ENCODE measurements around the gene ZNF384. TPM values are rescaled to one million over a fixed set of nuclear protein-coding genes. Genes with fewer than 3 reads are reported as not detected.
A peak's percentile ranks its signal among the peaks of the same experiment; 100 is the strongest.

Gene ZNF384
- total and polyA plus RNA-seq, 10 of the 15 experiments (the other 5 are each of a cell fraction or from before 2014, with no cell fraction given), result 0.46 to 81.5 (median 30.5) TPM

DNA sequence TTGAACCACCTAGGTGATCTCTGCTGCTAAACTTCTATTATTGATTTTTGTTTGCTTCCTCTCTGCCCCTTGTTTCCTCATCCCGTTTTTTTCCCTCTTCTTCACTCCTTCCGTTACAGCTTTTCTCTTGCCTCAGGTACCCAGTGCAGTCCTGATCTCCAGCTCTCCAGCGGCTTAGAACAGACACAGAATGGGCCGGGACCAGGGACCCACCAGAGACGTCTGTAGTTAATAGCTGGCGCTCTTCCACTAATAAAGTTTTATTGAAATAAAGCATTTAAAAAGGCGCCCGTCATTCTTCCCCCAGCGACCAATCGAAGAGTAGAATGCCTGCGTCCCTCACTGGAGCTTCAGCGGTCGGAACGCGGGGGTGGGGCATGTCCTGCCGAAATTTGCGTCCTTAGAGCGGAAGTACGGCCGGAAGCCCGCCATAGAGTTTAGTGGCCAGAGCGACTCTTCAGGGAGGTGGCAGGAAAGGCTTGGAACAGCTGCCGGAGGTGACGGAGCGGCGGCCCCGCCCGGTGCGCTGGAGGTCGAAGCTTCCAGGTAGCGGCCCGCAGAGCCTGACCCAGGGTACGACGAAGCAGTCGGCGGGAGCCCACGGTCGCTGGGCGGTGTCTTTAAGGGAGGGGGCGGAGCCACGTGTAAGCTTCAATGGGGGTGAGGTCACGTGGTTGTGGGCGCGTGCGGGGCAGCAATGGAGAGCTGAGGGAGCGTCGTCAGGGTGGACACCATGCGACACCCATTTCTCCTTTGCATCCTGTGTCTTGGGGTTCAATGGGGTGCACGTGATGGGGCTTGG is 34.6 kb upstream of the ZNF384 start, which contains the start of gene COPS7A (continued):
- TF ChIP-seq IRF4 (IDR thresholded peaks at IDR 0.05; ENCODE audit: low read depth, low read length), result no peak
- TF ChIP-seq, protein P1, sequence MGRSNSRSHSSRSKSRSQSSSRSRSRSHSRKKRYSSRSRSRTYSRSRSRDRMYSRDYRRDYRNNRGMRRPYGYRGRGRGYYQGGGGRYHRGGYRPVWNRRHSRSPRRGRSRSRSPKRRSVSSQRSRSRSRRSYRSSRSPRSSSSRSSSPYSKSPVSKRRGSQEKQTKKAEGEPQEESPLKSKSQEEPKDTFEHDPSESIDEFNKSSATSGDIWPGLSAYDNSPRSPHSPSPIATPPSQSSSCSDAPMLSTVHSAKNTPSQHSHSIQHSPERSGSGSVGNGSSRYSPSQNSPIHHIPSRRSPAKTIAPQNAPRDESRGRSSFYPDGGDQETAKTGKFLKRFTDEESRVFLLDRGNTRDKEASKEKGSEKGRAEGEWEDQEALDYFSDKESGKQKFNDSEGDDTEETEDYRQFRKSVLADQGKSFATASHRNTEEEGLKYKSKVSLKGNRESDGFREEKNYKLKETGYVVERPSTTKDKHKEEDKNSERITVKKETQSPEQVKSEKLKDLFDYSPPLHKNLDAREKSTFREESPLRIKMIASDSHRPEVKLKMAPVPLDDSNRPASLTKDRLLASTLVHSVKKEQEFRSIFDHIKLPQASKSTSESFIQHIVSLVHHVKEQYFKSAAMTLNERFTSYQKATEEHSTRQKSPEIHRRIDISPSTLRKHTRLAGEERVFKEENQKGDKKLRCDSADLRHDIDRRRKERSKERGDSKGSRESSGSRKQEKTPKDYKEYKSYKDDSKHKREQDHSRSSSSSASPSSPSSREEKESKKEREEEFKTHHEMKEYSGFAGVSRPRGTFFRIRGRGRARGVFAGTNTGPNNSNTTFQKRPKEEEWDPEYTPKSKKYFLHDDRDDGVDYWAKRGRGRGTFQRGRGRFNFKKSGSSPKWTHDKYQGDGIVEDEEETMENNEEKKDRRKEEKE (IDR thresholded peaks at IDR 0.05), result no peak
- TF ChIP-seq, protein P2, sequence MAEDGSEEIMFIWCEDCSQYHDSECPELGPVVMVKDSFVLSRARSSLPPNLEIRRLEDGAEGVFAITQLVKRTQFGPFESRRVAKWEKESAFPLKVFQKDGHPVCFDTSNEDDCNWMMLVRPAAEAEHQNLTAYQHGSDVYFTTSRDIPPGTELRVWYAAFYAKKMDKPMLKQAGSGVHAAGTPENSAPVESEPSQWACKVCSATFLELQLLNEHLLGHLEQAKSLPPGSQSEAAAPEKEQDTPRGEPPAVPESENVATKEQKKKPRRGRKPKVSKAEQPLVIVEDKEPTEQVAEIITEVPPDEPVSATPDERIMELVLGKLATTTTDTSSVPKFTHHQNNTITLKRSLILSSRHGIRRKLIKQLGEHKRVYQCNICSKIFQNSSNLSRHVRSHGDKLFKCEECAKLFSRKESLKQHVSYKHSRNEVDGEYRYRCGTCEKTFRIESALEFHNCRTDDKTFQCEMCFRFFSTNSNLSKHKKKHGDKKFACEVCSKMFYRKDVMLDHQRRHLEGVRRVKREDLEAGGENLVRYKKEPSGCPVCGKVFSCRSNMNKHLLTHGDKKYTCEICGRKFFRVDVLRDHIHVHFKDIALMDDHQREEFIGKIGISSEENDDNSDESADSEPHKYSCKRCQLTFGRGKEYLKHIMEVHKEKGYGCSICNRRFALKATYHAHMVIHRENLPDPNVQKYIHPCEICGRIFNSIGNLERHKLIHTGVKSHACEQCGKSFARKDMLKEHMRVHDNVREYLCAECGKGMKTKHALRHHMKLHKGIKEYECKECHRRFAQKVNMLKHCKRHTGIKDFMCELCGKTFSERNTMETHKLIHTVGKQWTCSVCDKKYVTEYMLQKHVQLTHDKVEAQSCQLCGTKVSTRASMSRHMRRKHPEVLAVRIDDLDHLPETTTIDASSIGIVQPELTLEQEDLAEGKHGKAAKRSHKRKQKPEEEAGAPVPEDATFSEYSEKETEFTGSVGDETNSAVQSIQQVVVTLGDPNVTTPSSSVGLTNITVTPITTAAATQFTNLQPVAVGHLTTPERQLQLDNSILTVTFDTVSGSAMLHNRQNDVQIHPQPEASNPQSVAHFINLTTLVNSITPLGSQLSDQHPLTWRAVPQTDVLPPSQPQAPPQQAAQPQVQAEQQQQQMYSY (CRISPR knock-in tag; IDR thresholded peaks at IDR 0.05), result no peak
- TF ChIP-seq, protein P3, sequence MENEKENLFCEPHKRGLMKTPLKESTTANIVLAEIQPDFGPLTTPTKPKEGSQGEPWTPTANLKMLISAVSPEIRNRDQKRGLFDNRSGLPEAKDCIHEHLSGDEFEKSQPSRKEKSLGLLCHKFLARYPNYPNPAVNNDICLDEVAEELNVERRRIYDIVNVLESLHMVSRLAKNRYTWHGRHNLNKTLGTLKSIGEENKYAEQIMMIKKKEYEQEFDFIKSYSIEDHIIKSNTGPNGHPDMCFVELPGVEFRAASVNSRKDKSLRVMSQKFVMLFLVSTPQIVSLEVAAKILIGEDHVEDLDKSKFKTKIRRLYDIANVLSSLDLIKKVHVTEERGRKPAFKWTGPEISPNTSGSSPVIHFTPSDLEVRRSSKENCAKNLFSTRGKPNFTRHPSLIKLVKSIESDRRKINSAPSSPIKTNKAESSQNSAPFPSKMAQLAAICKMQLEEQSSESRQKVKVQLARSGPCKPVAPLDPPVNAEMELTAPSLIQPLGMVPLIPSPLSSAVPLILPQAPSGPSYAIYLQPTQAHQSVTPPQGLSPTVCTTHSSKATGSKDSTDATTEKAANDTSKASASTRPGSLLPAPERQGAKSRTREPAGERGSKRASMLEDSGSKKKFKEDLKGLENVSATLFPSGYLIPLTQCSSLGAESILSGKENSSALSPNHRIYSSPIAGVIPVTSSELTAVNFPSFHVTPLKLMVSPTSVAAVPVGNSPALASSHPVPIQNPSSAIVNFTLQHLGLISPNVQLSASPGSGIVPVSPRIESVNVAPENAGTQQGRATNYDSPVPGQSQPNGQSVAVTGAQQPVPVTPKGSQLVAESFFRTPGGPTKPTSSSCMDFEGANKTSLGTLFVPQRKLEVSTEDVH (IDR thresholded peaks at IDR 0.05; ENCODE audit: low read depth, partially characterized antibody), result peak; percentile 95
- TF ChIP-seq TCF12 (IDR thresholded peaks at IDR 0.05; ENCODE audit: low read depth, low read length), result peak; percentile 92; the same call in 1 of the 2 replicates
- TF ChIP-seq CTCF (IDR thresholded peaks at IDR 0.05 in 2 of 3, conservative IDR thresholded peaks at IDR 0.05 in 1 of 3; ENCODE audit: control insufficient read depth in 2 of 3, extremely low read depth in 1 of 3, insufficient read depth in 1 of 3, low read depth in 3 of 3, low read length in 3 of 3), result peak in 1 of 3 experiments; percentile 10; a peak in 1 of 6 replicates
- TF ChIP-seq, protein P4, sequence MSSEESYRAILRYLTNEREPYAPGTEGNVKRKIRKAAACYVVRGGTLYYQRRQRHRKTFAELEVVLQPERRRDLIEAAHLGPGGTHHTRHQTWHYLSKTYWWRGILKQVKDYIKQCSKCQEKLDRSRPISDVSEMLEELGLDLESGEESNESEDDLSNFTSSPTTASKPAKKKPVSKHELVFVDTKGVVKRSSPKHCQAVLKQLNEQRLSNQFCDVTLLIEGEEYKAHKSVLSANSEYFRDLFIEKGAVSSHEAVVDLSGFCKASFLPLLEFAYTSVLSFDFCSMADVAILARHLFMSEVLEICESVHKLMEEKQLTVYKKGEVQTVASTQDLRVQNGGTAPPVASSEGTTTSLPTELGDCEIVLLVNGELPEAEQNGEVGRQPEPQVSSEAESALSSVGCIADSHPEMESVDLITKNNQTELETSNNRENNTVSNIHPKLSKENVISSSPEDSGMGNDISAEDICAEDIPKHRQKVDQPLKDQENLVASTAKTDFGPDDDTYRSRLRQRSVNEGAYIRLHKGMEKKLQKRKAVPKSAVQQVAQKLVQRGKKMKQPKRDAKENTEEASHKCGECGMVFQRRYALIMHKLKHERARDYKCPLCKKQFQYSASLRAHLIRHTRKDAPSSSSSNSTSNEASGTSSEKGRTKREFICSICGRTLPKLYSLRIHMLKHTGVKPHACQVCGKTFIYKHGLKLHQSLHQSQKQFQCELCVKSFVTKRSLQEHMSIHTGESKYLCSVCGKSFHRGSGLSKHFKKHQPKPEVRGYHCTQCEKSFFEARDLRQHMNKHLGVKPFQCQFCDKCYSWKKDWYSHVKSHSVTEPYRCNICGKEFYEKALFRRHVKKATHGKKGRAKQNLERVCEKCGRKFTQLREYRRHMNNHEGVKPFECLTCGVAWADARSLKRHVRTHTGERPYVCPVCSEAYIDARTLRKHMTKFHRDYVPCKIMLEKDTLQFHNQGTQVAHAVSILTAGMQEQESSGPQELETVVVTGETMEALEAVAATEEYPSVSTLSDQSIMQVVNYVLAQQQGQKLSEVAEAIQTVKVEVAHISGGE (CRISPR knock-in tag; IDR thresholded peaks at IDR 0.05), result 0 out of 2 replicates have a peak, but pooled peaks have one; percentile 28
- TF ChIP-seq, protein P5, sequence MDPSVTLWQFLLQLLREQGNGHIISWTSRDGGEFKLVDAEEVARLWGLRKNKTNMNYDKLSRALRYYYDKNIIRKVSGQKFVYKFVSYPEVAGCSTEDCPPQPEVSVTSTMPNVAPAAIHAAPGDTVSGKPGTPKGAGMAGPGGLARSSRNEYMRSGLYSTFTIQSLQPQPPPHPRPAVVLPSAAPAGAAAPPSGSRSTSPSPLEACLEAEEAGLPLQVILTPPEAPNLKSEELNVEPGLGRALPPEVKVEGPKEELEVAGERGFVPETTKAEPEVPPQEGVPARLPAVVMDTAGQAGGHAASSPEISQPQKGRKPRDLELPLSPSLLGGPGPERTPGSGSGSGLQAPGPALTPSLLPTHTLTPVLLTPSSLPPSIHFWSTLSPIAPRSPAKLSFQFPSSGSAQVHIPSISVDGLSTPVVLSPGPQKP (IDR thresholded peaks at IDR 0.05; ENCODE audit: low read depth, low read length), result peak; percentile 99
